ENCODE measurements around the gene UBAP1L. TPM values are rescaled to one million over a fixed set of nuclear protein-coding genes. Genes with fewer than 3 reads are reported as not detected.
A peak's percentile ranks its signal among the peaks of the same experiment; 100 is the strongest.

Gene UBAP1L
- total and polyA plus RNA-seq, 12 donors = 0.65 to 5.3 (median 1.6) TPM

DNA sequence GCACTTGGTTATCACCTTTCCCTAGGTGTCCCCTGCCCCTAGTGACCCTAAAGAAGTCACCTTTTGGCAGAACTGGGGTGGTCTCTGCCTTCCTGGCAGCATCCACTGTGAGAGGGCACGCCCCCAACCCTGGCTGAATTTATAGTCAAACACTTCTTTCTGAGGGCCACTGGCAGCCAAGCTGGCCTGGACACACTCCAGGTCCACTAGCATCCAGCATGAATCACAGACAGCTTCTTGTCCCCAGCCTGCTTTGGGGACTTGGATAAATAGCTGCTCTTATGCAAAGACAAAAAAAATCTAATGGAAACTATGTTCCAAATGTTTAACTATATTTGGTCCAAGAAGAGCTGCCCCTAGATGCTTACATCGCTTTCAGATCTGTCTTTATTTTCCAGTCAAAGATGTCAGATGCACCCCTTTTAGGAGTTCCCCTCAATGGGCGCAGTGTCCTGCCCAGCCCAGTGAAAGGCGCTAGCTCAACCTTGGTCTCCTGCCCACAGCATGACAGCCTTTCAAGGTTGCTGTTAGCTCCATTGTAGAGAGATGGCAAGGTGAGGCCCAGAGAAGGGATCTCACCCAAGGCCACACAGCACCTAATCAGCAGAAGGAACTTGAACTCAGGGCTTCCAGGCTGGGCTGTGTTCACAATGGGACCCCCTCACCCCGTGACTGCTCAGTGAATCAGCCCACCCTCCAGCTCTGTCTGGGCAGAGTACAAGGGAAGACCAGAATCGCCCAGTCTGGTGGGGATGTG is 54.2 kb downstream of the UBAP1L start:
- WGBS, 2 donors = 80 to 85% methylated on average over 6 of the region's 6 CpGs
- Histone ChIP-seq H3K36me3 (peaks cover 0 to 35% (median 0%) of the 10 kb centered on the region in 9 donors), H3K4me1 (peaks cover 7 to 80% (median 30%) of the 10 kb centered on the region in 9 donors), H3K27ac (peak overlapping the region in 8 of 10 donors; percentile 10 to 64 (median 52)), H3K27me3 (peaks cover 0 to 12% (median 0%) of the 10 kb centered on the region in 7 donors), H3K4me3 (no peak overlapping the region), H3K9me3 (no peaks in the 10 kb centered on the region)
- intact Hi-C loops (cut with DNase I) = no loop called here
- DNase-seq = peak in 1 of 2 donors; percentile 52
- ATAC-seq = peak in 6 of 8 donors; percentile 35 to 46 (median 40)
- no peak for TF ChIP-seq CTCF (IDR thresholded peaks at IDR 0.05)

DNA sequence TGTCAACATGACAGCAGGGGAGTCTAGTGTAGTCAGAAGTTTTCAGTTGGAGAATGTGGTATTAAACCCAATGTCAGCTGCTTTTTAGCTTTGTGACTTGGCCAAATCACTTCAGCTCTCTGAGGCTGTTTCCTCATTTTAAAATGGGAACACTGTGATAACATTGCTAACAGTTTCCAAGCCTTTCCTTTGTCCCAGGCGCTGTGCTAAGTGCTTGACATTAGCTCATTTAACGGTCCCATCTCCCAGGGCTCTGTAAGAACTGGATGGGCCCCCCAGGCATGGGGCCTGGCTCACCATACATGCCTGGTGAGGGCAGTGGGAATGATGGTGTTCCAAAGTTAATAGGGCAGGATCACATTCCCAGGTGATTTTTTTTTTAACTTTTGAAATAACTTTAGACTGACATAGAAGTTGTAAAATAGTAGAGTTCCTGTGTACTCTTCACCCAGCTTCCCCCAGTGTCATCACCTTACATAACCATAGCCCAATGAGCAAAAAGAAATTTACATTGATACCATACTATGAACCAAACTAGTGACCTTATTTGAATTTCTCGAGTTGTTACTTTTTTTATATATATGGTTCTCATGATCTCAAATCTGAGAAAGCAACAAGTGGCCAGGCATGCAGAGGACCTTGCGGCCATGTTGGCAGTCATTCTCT is 54.9 kb downstream of the UBAP1L start:
- peaks cover 0 to 5% (median 0%) of the 10 kb centered on the region in 7 donors for H3K27me3 ChIP-seq
- 69 to 73% methylated on average over 4 of the region's 4 CpGs for WGBS, 2 donors
- intact Hi-C loops (cut with DNase I) = loop anchor here in 4 of 10 donors (5.0 to 10.0 kb wide), 4 partner anchors 37 to 225 kb away; partner anchors contain the start of gene PARP16 (in 1 of the 4)
- peaks cover 9 to 83% (median 36%) of the 10 kb centered on the region in 9 donors for H3K4me1 ChIP-seq
- no peaks in the 10 kb centered on the region for H3K9me3 ChIP-seq
- ATAC-seq = peak in 4 of 8 donors; percentile 11 to 58 (median 18)
- peak overlapping the region in 7 of 10 donors; percentile 31 to 61 (median 45) for H3K27ac ChIP-seq
- H3K36me3 ChIP-seq = peaks cover 0 to 35% (median 0%) of the 10 kb centered on the region in 9 donors
- no peak for TF ChIP-seq CTCF (IDR thresholded peaks at IDR 0.05)
- no peak overlapping the region for H3K4me3 ChIP-seq
- DNase-seq = no peak

GRCh38 chr15:65059369-65059750 is 55.6 kb downstream of the UBAP1L start:
- H3K4me1 ChIP-seq = peaks cover 9 to 83% (median 42%) of the 10 kb centered on the region in 9 donors
- no peaks in the 10 kb centered on the region for H3K27me3 ChIP-seq
- WGBS, 2 donors = 80 to 83% methylated on average over 3 of the region's 3 CpGs
- DNase-seq = no peak
- H3K36me3 ChIP-seq = peaks cover 0 to 35% (median 0%) of the 10 kb centered on the region in 9 donors
- peak overlapping the region in 6 of 10 donors; percentile 35 to 61 (median 46) for H3K27ac ChIP-seq
- intact Hi-C loops (cut with DNase I) = loop anchor here in 4 of 10 donors (5.0 to 10.0 kb wide), 4 partner anchors 38 to 225 kb away; partner anchors contain the start of gene PARP16 (in 1 of the 4)
- ATAC-seq = no peak
- H3K4me3 ChIP-seq = no peak overlapping the region
- no peak for TF ChIP-seq CTCF (IDR thresholded peaks at IDR 0.05)
- H3K9me3 ChIP-seq = no peaks in the 10 kb centered on the region
